ENCODE results near the gene AFAP1.

AFAP1 gene

GRCh38 chr4:7939377-7940108, at the start of gene AFAP1:
TSS of gene AFAP1 (minus strand) at chr4:7939861. CDS start at chr4:7872078, 67,783 bp downstream.
- DNase-seq = no peak

- DNase-seq = no peak
Measured at GRCh38 chr4:7988437-7988836, 48.8 kb upstream of the AFAP1 start.

- peak; percentile 66 for DNase-seq
Measured at GRCh38 chr4:7987148-7987989, 47.7 kb upstream of the AFAP1 start.

GRCh38 chr4:7985891-7986441, 46.3 kb upstream of the AFAP1 start:
- DNase-seq = no peak

GRCh38 chr4:7985072-7985471, 45.4 kb upstream of the AFAP1 start:
- no peak for DNase-seq

- DNase-seq = no peak
Measured at GRCh38 chr4:7984286-7984925, 44.7 kb upstream of the AFAP1 start.

- DNase-seq = no peak
Measured at GRCh38 chr4:7983296-7983695, 43.6 kb upstream of the AFAP1 start.

- no peak for DNase-seq
Measured at GRCh38 chr4:7981738-7982394, 42.2 kb upstream of the AFAP1 start.

- no peak for DNase-seq
Measured at GRCh38 chr4:7980036-7980435, 40.4 kb upstream of the AFAP1 start.

- no peak for DNase-seq
Measured at GRCh38 chr4:7979652-7979968, 39.9 kb upstream of the AFAP1 start.

- no peak for DNase-seq
Measured at GRCh38 chr4:7978907-7979651, 39.4 kb upstream of the AFAP1 start.

- no peak for DNase-seq
Measured at GRCh38 chr4:7978489-7978888, 38.8 kb upstream of the AFAP1 start.

GRCh38 chr4:7976634-7977033, 37.0 kb upstream of the AFAP1 start:
- DNase-seq = no peak

- no peak for DNase-seq
Measured at GRCh38 chr4:7976025-7976424, 36.4 kb upstream of the AFAP1 start.

- no peak for DNase-seq
Measured at GRCh38 chr4:7974425-7974824, 34.8 kb upstream of the AFAP1 start.

- no peak for DNase-seq
Measured at GRCh38 chr4:7973545-7973981, 33.9 kb upstream of the AFAP1 start.

- DNase-seq = no peak
Measured at GRCh38 chr4:7971881-7972500, 32.3 kb upstream of the AFAP1 start.

GRCh38 chr4:7971159-7971631, 31.5 kb upstream of the AFAP1 start:
- no peak for DNase-seq

- DNase-seq = no peak
Measured at GRCh38 chr4:7970361-7970946, 30.8 kb upstream of the AFAP1 start.

GRCh38 chr4:7968262-7968896, 28.7 kb upstream of the AFAP1 start:
- no peak for DNase-seq
